ENCODE data around the gene CACNG6. TPM values are rescaled to one million over a fixed set of nuclear protein-coding genes. Genes with fewer than 3 reads are reported as not detected.

The CACNG6 gene
- total RNA-seq, 1 experiment from 2014 or later, result 0.11 TPM

Other genes starting within 250 kb of the CACNG6 start
- gene NLRP12, start 167.3 kb upstream of the CACNG6 start, total RNA-seq (2014; rRNA removed; shearing (Covaris generic)), result not detected in 2 replicates
- gene MYADM, start 123.8 kb upstream of the CACNG6 start, total RNA-seq (2014; rRNA removed; shearing (Covaris generic)), result 35.7 and 39.7 TPM in 2 replicates
- gene PRKCG, start 109.4 kb upstream of the CACNG6 start, total RNA-seq (2014; rRNA removed; shearing (Covaris generic)), result not detected in 2 replicates
- not detected in 2 replicates for gene CACNG7, start 82.4 kb upstream of the CACNG6 start, total RNA-seq (2014; rRNA removed; shearing (Covaris generic))
- gene CACNG8, start 28.7 kb upstream of the CACNG6 start, total RNA-seq (2014; rRNA removed; shearing (Covaris generic)), result not detected in 2 replicates
- gene VSTM1, start 72.3 kb downstream of the CACNG6 start, total RNA-seq (2014; rRNA removed; shearing (Covaris generic)), result not detected in 2 replicates
- gene TARM1, start 89.7 kb downstream of the CACNG6 start, total RNA-seq (2014; rRNA removed; shearing (Covaris generic)), result not detected in 2 replicates
- not detected in 2 replicates for gene OSCAR, start 109.2 kb downstream of the CACNG6 start, total RNA-seq (2014; rRNA removed; shearing (Covaris generic))
- gene NDUFA3, start 111.2 kb downstream of the CACNG6 start, total RNA-seq (2014; rRNA removed; shearing (Covaris generic)), result 24.2 and 51.7 TPM in 2 replicates
- gene TFPT, start 124.0 kb downstream of the CACNG6 start, total RNA-seq (2014; rRNA removed; shearing (Covaris generic)), result 31.7 and 48.5 TPM in 2 replicates
- 70.6 and 79.9 TPM in 2 replicates for gene PRPF31, start 124.1 kb downstream of the CACNG6 start, total RNA-seq (2014; rRNA removed; shearing (Covaris generic))
- 13.9 and 14.2 TPM in 2 replicates for gene CNOT3, start 146.1 kb downstream of the CACNG6 start, total RNA-seq (2014; rRNA removed; shearing (Covaris generic))
- gene LENG1, start 168.1 kb downstream of the CACNG6 start, total RNA-seq (2014; rRNA removed; shearing (Covaris generic)), result 15.8 and 18.9 TPM in 2 replicates
- gene TMC4, start 181.5 kb downstream of the CACNG6 start, total RNA-seq (2014; rRNA removed; shearing (Covaris generic)), result 0.11 TPM in 1 of 2 replicates, not detected in the other
- gene MBOAT7, start 197.9 kb downstream of the CACNG6 start, total RNA-seq (2014; rRNA removed; shearing (Covaris generic)), result 97.7 and 118 TPM in 2 replicates
- 85.4 and 106 TPM in 2 replicates for gene TSEN34, start 199.7 kb downstream of the CACNG6 start, total RNA-seq (2014; rRNA removed; shearing (Covaris generic))
- 1,209 and 2,142 TPM in 2 replicates for gene RPS9, start 209.2 kb downstream of the CACNG6 start, total RNA-seq (2014; rRNA removed; shearing (Covaris generic))
- gene LILRB3, start 231.4 kb downstream of the CACNG6 start, total RNA-seq (2014; rRNA removed; shearing (Covaris generic)), result not detected in 2 replicates

Measured in SJSA1 (cell line).